GM12864 (cell line): ENCODE measurements around the gene ALG5.

ENCODE experiments used
- DNase-seq: peaks from one replicate; pipeline ENCODE4 v3.0.0-alpha.2; 2011; ENCODE audit warnings: low read depth
- H3K4me3 ChIP-seq: 2 replicates; pipeline ENCODE4 v1.5.1; 2011; ENCODE audit warnings: mild to moderate bottlenecking, low read depth, low read length, control low read depth
- CTCF ChIP-seq: IDR thresholded peaks from 2 replicates; pipeline ENCODE4 v1.5.1; 2011; ENCODE audit warnings: low read depth, mild to moderate bottlenecking, moderate library complexity, low read length, control low read depth, inconsistent platforms; ENCODE audit errors: missing control alignments

ALG5 gene

GRCh38 chr13:36966404-36966803, 32.7 kb downstream of the ALG5 start:
- no peak for DNase-seq
- H3K4me3 ChIP-seq: no peak overlapping the region
- no peak for TF ChIP-seq CTCF

GRCh38 chr13:36965767-36966166, 33.4 kb downstream of the ALG5 start:
- no peak for TF ChIP-seq CTCF
- DNase-seq: no peak
- H3K4me3 ChIP-seq: no peak overlapping the region

- DNase-seq: no peak
- H3K4me3 ChIP-seq: no peak overlapping the region
- TF ChIP-seq CTCF: no peak
Measured at GRCh38 chr13:36959456-36960116, 39.6 kb downstream of the ALG5 start.

- TF ChIP-seq CTCF: no peak
- no peak overlapping the region for H3K4me3 ChIP-seq
- DNase-seq: no peak
Measured at GRCh38 chr13:36954542-36954941, 44.6 kb downstream of the ALG5 start.

- TF ChIP-seq CTCF: no peak
- no peak for DNase-seq
- H3K4me3 ChIP-seq: no peak overlapping the region
Measured at GRCh38 chr13:36950920-36951319, 48.2 kb downstream of the ALG5 start.

GRCh38 chr13:36950330-36950729, 48.8 kb downstream of the ALG5 start:
- no peak for TF ChIP-seq CTCF
- H3K4me3 ChIP-seq: no peak overlapping the region
- no peak for DNase-seq

- no peak for DNase-seq
- H3K4me3 ChIP-seq: no peak overlapping the region
- no peak for TF ChIP-seq CTCF
Measured at GRCh38 chr13:36945078-36945477, 54.1 kb downstream of the ALG5 start.
